Transverse colon (tissue), 3 donors: ENCODE data around the gene PRKCB.

Experiments
- EP300 ChIP-seq: sonication (generic); formaldehyde crosslinking; IDR thresholded peaks from one replicate; pipeline ENCODE4 v1.6.1; 2017; ENCODE audit warnings: antibody characterized with exemption, low read depth
- POLR2A ChIP-seq: fragments of 450-650 bp; IDR thresholded peaks from one replicate; pipeline ENCODE4 v1.6.1; 2016; ENCODE audit warnings: antibody characterized with exemption, mild to moderate bottlenecking, moderate library complexity
- TF ChIP-seq, protein P1 (sequence below), 5 experiments: fragments of 200-600 bp in 3 of 5; fragments of 450-650 bp in 2 of 5; sonication (generic) in 3 of 5; IDR thresholded peaks; 1 replicate in 2 of 5; 2 replicates in 3 of 5; pipeline ENCODE4 v1.5.1; 2016 to 2017; ENCODE audit warnings: antibody characterized with exemption in 5 of 5, inconsistent platforms in 3 of 5, mild to moderate bottlenecking in 2 of 5, moderate library complexity in 1 of 5

GRCh38 chr16:24164416-24164815 lies 328.6 kb downstream of the PRKCB start:
- TF ChIP-seq, protein P1, sequence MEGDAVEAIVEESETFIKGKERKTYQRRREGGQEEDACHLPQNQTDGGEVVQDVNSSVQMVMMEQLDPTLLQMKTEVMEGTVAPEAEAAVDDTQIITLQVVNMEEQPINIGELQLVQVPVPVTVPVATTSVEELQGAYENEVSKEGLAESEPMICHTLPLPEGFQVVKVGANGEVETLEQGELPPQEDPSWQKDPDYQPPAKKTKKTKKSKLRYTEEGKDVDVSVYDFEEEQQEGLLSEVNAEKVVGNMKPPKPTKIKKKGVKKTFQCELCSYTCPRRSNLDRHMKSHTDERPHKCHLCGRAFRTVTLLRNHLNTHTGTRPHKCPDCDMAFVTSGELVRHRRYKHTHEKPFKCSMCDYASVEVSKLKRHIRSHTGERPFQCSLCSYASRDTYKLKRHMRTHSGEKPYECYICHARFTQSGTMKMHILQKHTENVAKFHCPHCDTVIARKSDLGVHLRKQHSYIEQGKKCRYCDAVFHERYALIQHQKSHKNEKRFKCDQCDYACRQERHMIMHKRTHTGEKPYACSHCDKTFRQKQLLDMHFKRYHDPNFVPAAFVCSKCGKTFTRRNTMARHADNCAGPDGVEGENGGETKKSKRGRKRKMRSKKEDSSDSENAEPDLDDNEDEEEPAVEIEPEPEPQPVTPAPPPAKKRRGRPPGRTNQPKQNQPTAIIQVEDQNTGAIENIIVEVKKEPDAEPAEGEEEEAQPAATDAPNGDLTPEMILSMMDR (IDR thresholded peaks at IDR 0.05), result no peak
- TF ChIP-seq POLR2A (no peak), EP300 (no peak)
